Measurements from ENCODE around the gene SCLT1.

SCLT1 gene

DNA sequence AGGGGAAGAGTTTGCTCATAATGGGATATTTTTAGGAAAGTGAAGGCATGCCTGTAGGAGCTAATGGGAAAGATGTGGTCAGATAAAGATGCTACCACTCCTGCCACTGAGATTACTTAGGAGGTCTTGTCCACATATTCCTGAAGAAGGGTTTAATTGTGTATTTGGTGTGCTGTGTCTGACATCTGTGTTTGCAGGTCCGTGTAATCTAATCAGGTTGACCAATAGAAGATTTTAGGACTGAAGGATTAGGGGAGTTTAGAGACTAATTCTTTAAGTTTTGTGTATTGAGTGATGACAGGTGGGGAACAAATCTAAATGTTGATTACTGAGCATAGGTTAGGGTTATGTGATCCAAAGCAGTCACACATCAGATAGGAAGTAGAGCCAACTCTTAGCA is 226.6 kb downstream of the SCLT1 start:
- no peak for DNase-seq

DNA sequence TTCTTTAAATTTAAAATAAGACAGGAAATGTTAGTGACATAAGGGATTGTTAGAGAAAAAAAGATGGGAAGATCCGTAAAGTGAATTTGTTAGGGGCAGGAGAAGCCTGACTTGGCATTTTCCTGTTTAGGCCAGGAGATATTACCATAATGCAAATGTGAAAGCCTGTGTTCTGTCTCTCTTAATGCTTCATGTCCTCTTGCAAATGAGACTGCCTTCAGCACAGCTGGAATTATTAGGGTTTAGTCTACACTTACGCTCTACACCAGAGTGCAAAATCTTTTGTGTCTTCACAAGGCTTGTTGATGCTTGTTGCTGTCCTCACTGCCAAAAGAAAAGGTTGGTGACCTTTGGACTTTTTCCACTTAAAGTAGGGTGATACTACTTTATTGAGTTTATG is 227.1 kb downstream of the SCLT1 start:
- DNase-seq = no peak

- DNase-seq = no peak
Observed at GRCh38 chr4:128865132-128865531, 228.2 kb downstream of the SCLT1 start.

DNA sequence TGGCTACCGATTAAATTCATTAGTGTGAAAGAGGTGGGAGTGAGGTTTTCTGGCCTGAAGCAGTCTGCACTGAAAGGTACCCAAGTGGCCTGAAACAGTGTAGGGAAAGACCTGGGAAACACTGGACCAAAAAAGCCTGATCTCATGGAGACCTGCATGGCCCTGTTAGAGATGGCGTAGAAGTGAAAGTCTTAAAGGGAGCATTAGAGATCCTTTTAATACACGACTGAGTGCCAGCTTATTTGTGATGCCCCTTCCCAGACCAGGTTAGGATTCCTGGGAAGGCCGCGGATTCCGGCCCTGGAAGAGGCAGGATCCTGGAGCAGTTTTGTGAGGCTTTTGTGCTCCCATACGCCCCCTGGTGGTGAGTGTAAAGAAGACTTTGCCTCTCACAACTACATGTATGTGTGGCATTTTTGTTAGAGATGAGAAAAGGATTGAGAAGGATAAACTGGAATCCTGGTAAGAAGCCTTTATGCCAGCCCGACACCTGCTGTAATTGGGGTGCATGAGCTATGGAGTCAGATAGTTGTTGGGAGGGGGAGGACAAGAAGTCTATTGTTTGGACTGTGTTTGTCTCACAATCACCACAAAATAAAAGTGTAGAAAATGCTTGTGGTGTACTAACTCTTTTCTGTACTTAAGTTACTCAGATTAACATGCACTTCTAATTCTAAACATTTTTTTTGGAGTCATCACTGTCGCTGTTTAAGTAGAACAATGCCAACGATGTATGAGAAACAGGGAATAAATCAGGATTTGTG is 229.8 kb downstream of the SCLT1 start:
- peak; percentile 86 for DNase-seq

- DNase-seq = peak; percentile 56
Observed at GRCh38 chr4:128862608-128863311, 230.6 kb downstream of the SCLT1 start.

DNA sequence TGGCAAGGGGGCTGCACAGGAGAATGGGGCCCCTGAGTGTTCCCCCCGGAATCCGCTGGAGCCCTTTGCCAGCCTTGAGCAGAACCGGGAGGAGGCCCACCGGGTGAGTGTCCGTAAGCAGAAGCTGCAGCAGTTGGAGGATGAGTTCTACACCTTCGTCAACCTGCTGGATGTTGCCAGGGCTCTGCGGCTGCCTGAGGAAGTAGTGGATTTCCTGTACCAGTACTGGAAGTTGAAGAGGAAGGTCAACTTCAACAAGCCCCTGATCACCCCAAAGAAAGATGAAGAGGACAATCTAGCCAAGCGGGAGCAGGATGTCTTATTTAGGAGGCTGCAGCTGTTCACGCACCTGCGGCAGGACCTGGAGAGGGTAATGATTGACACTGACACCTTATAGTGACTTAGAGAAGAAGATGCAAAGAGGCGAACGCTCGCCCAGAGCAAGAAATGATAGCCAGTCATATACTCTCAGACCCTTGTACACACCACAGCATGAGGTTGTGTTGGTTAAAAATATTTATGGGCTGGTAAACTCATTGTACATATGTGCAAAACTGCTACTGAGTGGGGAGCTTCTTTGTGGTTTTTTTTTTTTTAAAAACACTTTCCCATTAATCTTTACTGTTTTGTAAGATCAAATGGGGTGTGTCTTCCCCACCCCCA is 231.4 kb downstream of the SCLT1 start:
- no peak for DNase-seq

DNA sequence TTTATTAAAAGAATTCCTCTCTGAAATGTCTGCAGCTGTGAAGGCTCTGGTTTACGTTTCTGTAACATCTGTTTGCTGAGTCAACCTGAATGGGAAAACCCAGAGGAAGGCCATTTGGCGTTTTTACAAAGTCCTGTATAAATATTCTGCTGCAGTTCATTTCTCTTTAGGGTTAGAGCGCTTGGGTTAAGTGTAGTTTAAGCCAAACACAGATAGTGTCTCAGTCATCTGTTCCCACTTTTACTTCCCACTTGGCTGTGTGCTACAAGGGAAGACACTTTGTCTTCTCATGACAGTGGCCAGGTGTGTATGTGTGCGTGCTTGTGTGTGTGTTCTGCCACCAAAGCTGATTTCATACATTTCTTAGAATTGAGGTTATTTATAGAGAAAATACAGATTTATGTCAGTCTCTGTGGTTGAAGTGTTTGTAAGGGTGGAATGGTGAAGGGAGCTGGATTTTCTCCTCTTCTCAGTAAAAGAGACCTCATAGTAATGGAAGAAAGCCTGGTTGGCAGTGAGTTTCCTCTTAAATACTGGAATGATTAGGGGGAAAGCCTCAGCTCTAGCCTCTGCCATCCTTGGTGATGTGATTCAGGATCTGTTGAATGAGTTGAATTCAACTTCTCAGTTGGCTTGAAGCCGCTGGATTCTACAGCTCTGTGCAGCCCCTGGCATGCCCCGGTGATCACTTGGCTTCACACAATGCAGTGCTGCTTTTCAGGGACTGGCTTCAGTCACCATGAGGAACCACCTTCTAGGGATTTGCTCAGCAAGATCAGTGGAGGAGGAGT is 233.3 kb downstream of the SCLT1 start:
- no peak for DNase-seq

GRCh38 chr4:128858879-128859671 is 234.3 kb downstream of the SCLT1 start:
- DNase-seq = no peak

- no peak for DNase-seq
Observed at GRCh38 chr4:128856246-128856645, 237.1 kb downstream of the SCLT1 start.

- no peak for DNase-seq
Observed at GRCh38 chr4:128855621-128856020, 237.7 kb downstream of the SCLT1 start.

DNA sequence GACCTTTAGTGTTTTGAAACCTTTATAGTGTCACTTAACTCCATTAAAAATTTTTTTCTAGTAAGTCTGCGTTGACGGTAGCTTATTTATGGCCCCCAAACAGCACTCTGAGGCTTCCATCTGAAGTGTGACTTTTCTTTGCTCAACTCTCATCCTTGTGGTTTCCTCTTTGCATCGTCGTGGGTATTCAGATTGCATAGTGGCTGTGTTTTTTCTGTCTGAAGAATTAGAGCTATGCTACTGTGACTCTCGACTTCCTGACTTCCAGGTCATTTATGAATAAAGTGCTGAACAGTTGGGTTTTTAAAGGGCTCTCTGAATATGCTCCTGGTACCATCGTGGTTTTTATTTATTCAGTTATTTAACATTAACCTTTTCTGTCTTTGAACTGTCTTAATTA is 238.9 kb downstream of the SCLT1 start:
- no peak for DNase-seq

DNA sequence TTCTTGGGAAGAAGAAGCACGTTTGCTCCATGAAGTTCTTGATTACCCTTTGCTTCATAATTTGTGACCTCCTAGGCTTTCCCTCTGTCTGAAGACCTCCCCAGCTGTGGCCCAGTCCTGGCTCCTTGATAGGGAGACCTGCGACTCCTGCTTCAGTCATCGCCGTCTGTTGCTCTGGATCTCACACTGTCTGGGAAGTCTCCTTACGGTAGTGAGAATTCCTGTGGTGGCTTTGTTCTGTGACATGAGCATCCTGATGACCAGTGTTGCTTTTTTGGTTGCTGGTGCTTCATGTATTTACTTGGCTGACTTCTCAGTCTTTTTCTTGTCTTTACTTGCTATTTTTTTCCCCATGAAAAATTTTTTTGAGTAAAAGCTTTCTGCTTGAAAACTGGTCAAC is 239.6 kb downstream of the SCLT1 start:
- no peak for DNase-seq

GRCh38 chr4:128850252-128850651 is 243.1 kb downstream of the SCLT1 start:
- peak; percentile 3 for DNase-seq

GRCh38 chr4:128848461-128848860 is 244.9 kb downstream of the SCLT1 start:
- no peak for DNase-seq

GRCh38 chr4:128847082-128847724 is 246.1 kb downstream of the SCLT1 start:
- peak; percentile 48 for DNase-seq

DNA sequence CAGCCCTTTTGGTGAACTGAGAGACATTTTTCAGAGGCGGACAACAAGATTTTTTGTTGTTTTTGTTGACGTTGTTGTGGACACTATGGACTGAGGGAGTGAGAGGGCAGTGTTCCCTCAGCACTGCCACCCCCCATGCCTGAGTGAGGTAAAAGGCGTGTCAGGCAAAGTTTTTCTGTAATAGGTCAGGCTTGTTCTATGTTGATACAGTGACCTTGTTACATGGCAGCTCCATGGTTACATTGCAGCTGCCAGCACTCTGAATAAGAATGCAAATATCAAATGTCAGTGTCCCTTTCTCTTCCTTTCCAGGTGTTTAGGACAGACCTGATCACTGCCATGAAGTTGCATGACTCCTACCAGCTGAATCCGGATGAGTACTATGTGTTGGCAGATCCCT is 247.3 kb downstream of the SCLT1 start:
- DNase-seq = peak; percentile 13

GRCh38 chr4:128844931-128845330 is 248.4 kb downstream of the SCLT1 start:
- DNase-seq = no peak

DNA sequence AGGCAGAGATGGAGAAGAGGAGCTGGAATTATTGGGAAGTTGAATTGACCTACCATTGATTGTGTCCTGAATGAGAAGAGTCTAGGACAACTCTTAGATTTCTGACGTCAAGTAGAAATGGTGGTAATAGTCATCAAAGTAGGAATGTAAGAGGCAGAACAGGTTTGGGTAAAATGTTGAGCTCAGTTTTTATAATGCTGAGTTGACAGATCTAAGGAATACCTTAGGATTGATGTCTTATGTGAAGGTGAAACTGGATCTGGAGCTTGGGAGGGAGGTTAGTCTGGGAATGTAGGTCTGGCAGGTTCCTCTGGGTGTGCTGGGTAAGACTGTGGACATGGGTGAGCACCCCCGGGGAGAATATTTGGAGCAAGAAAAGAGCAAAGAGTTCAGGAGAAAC is 251.9 kb downstream of the SCLT1 start:
- no peak for DNase-seq

- peak; percentile 20 for DNase-seq
Observed at GRCh38 chr4:128840711-128841318, 252.5 kb downstream of the SCLT1 start.

- DNase-seq = peak; percentile 6
Observed at GRCh38 chr4:128837679-128838078, 255.7 kb downstream of the SCLT1 start.

DNA sequence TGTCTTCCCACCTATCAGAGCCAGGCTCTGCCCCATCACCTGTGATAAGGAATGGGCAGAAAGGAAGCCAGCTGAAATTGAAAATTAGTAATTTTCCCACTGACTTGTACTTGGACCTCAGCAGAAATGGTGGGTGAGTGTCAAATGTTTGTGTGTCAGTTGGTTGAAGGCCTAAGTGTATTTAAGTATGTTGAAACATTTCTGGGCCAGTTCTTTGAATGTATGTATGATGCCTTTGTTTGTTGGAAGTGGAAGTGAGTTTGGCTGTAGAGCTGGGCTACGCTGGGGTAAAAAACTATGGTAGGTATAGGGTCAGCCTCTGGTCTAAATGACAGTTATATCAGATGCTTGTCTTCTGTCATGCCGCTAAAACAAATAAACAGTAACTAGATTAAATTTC is 256.1 kb downstream of the SCLT1 start:
- DNase-seq = peak; percentile 18

All from activated CD8-positive, alpha-beta memory T cell treated with anti-CD3 and anti-CD28 coated beads, Interleukin-2, amount 50 U/mL, for 48 hours (primary cell).